Activated effector memory CD4-positive, alpha-beta T cell treated with Interleukin-2 at 50 U/mL for 16 hours (primary cell): ENCODE measurements around the gene MAPKAPK2.

Experiments used
- DNase-seq: peaks from one replicate; pipeline ENCODE4 v3.0.0-alpha.2; 2020

The MAPKAPK2 gene

DNA sequence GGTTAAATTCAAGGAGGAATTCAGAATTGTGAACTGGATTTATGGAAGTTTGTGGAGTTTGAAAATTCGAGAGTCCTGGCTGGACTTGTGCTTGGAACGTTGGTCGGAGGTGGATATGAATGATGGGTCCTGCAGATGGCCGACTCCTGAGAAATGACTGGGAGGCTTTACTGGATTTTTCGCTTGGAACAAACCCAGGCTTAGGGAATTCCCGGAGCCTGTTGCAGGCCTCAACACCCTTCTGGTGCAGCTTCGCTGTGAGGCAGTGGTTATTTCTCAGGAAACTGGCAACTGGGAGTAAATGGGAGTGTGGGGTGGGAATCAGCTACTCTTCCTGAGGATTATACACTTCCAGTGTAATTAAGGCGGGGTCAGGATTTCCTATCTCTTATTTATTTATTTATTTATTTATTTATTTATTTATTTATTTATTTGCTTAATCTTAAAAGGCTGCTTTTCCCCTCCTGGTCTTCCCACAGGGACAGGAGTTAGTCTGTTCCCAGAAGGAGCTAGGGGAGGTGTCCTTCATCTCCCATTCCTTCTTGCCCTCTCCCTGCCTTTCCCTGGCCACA is 21.1 kb downstream of the MAPKAPK2 start:
- no peak for DNase-seq

DNA sequence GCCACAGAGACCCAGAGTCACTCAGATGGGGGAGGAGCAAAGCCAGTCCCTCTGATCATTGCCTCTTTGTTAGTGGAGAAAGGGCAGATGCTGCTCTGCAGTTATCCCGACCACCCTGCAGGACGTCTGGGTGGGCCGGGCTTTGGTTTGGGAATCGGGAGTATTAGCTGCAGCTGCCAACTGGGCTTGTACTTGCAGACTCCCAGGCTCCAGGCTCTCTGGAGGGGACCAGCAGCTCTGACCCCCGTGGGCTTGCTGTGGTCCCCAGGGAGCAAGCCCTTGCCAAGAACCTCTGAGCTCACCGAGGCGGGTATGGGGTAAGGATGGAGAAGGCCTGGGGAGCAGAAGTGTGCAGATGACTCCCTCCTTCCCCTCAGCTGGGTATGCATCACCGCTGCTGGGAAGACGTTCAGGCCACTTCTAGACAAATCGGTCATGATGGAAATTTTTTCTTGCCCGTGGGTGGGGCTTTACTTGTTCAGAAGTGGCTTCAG is 21.6 kb downstream of the MAPKAPK2 start:
- no peak for DNase-seq

DNA sequence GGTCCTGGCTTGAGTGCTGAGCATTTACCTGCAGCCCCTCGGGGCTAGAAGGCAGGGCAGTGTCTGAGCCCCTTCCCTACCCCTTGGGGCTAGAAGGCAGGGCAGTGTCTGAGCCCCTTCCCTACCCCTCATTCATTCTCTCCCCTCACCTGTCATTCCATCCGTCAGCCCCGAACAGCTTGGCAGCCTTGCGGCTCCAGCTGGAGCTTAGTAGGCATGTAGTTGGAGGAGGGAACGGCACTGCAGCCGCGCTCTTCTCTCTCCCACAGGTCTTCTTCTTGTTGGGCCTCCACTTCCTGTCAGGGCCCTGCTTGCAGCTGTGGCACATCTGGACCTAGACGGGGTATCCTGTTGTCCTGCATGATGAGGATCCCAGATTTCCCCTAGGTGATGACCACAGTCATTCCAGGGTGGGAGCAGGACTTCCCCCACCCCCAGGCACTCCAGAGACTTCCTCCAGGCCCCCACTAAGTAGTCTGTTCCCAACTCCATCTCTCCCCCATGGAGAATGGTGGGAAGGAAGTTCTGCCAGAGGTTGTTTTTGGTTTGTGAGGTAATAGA is 22.2 kb downstream of the MAPKAPK2 start:
- DNase-seq, result no peak

DNA sequence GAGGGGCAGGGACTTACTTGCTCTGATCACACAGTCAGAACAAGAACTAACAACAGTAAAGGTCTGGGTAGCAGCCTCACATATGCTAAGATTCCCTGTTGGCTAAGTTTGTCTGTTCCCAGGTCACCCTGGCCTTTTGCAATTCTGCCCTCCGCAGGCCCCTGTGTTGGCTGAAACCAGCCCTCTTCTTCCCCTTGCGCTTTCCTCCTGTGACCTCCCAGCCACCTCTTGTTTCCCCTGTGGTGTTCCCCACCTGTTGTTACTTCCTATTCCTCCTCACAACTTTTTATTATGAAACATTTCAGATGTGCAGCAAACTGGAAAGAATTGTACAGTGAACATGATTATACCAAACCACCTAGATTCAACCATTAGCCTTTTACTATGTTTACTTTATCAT is 23.4 kb downstream of the MAPKAPK2 start:
- no peak for DNase-seq

DNA sequence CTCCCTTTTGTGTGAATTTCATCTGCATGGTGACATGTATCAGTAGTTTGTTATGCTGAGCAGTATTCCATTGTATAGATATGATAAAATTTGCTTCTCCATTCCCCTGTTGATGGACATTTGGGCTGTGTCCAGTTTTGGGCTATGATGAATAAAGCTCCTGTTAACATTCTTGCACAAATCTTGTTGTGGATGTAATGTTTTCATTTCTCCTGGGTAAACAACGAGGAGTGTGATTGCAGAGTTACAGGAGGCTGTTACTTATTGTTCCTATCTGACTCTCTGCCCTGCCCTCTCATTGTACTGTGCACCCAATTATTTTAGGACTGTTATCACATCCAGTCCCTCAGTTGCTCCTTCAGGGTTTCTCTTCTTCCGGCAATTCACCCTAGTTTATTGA is 24.2 kb downstream of the MAPKAPK2 start:
- no peak for DNase-seq

- no peak for DNase-seq
Measured at GRCh38 chr1:206709322-206709721, 24.6 kb downstream of the MAPKAPK2 start.

GRCh38 chr1:206709772-206710459 is 25.2 kb downstream of the MAPKAPK2 start:
- no peak for DNase-seq

DNA sequence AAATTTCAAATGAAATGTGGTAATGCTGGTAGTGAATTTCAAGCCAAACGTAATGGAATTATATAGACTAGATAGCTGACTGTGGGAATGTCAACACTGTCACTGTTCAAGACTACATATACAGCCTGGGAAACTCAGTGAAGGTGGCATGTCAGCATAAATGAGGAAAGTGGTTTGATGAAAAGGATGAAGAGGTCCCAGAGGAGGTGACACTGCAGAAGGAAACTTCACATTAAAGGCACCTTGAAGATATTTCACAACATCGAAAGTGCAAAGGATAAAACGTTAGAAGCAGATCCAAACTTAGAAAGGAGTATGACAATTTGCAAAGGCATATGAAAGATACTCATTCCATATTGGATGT is 25.7 kb downstream of the MAPKAPK2 start:
- no peak for DNase-seq

DNA sequence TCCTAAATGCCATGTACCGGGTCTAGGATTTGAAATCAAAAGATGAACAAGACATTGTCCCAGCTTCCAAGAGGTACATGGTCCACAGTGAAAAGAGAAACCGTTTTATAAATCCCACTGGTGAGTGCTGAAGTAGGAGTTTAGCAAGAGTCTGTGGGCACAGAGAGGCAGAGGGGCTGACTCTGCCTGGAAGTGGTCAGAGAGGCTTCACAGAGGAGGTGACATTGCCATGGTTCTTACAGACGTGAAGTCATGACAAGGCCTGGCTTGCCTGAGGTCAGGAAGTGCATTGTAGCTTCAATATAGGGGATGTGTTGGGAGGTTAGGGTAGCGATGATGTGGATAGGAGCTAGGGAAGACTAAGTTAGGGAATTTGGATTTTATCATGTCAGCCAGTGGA is 28.4 kb downstream of the MAPKAPK2 start:
- no peak for DNase-seq

GRCh38 chr1:206713910-206714312 is 29.2 kb downstream of the MAPKAPK2 start:
- DNase-seq, result no peak

DNA sequence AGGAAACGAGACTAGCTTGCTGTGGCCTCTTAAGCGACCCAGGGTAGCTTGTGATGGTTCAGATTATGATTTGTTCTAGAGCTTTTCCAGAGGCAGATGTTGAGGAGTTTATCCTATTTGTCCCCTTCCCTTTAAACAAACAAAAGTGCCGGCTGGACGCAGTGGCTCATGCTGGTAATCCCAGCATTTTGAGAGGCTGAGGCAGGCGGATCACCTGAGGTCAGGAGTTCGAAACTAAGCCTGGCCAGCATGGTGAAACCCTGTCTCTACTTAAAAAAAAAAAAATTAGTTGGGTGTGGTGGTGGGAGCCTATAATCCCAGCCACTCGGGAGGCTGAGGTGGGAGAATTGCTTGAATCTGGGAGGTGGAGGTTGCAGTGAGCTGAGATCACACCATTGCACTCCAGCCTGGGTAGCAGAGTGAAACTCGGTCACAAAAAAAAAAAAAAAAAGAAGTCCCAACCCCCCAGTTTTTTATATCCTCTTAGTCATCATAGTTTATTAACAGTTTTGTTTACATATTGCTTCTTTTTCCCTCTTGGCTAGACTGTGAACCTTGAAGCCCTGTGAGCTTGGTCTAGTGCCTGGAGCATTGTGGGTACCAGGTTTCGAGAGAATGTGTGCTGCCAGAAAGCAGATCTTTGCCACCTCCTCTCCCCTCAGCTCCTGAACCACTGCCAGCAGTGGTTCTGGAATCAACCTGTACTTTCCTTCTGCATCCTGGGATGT is 29.8 kb downstream of the MAPKAPK2 start:
- DNase-seq, result peak; percentile 23

GRCh38 chr1:206715120-206715519 is 30.4 kb downstream of the MAPKAPK2 start:
- no peak for DNase-seq

DNA sequence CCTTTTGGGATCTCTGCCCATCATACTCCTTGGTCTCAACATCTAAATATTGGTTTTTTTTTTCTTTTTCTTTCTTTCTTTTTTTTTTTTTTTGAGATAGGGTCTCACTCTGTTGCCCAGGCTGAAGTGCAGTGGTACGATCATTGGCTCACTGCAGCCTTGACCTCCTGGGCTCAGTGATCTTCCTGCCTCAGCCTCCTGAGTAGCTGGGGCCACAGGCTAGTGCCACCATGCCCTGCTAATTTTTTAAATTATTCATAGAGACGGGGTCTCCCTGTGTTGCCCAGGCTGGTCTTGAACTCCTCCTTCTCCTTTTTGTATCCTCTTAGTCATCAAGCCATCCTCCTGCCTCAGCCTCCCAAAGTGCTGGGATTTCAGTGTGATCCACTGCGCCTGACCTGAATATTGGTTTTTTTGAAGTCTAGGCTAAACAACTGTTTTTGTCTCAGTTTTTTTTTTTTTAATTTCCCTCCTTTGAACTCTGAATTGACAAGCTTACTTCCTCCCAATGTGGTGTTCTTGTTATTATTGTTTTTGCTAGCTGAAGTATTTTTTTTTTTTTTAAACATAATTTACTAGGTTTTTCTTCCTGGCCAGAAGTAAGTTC is 30.9 kb downstream of the MAPKAPK2 start:
- no peak for DNase-seq

- DNase-seq, result no peak
Measured at GRCh38 chr1:206716159-206716869, 31.6 kb downstream of the MAPKAPK2 start.

DNA sequence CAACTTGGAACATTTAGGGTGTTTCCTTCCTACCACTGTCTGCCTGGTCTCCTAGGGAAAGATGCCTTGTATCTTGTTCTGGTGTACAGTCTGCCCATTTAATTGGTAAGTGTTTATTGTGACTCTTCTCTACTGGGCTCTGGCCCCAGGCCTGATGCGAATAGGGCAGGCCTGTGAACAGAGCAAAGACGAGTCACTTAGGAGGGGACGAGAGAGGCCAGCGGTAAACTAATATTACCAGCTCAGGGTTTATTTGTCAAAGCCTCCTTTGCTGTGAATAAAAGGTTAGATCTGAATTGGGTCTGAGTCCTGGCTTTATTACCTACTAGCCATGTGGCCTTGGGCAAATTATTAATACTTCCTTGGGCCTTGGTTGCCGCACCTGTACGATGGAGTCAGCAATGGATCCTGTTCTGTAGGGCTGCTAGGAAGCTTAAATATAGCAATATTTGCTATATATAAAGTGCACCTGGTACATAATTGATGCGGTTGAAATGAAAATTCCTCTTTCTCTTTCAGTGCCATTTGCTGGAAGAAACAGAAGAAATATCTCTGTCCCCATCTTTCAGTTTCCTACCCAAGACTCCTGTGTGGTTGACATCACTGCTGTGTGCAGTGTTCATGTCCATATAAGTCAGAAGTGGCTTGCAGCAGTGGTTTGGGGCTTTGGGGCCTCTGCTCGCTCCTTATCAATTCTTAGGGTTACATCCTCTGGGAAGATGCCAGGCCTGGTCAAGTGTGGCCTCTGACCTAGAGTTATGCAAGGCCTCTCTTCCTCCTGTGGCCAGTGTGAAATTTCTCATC is 32.4 kb downstream of the MAPKAPK2 start:
- DNase-seq, result no peak

DNA sequence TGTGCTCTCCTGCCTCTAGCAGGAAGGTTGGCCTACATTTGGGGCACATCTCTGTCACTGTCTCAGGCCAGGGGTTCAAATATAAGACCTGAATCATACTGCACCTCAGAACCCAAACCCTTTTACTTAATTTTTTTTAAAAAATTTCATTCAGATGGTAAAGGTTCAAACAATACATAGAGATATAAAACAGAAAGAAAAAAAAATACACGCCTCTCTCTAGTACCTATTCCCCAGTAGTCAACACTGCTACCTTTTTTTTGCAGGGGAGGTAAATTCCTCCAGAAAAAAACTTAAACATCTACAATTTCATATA is 32.9 kb downstream of the MAPKAPK2 start:
- DNase-seq, result no peak

DNA sequence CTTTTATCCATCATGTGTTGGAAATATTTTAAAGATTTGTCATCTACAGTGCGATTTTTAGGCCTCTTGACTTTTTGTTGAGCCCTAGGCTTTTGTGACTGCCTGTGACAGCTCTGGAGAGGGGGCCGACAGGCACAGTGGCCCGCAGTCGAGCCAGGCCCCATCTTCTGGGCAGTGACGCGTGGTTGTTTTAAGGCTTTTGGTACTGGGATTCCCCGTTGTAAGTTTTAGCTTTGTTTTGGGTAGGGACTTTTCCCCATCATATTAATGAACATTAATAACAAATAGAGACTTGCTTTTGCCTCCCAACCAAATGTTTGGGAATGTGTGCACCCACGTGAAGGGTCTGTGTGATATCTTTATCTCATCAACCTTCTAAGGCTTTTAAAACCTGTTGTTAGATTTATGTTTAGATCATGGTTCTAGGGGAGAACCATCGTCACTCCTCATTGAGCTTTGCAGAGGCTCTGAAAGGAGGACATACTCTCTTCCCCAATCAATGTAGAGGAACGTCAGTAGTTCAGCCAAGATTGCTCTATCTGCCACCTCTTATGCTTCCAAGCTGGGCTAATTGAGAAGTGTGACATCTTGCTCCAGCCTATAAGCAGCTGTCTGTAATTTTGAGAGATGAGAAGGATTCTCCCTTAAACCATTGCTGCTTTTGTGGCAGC is 34.6 kb downstream of the MAPKAPK2 start:
- no peak for DNase-seq

GRCh38 chr1:206721454-206721853 is 36.7 kb downstream of the MAPKAPK2 start:
- no peak for DNase-seq

- DNase-seq, result no peak
Measured at GRCh38 chr1:206722751-206723461, 38.2 kb downstream of the MAPKAPK2 start.

GRCh38 chr1:206723462-206723804 is 38.7 kb downstream of the MAPKAPK2 start:
- no peak for DNase-seq
